ENCODE measurements around the gene CRABP2. TPM values are rescaled to one million over a fixed set of nuclear protein-coding genes. Genes with fewer than 3 reads are reported as not detected.

Gene CRABP2
- total and polyA plus RNA-seq, 2 donors (not counting 3 experiments of a cell fraction or from before 2014, with no cell fraction given) = 0.32 to 1.0 TPM

DNA sequence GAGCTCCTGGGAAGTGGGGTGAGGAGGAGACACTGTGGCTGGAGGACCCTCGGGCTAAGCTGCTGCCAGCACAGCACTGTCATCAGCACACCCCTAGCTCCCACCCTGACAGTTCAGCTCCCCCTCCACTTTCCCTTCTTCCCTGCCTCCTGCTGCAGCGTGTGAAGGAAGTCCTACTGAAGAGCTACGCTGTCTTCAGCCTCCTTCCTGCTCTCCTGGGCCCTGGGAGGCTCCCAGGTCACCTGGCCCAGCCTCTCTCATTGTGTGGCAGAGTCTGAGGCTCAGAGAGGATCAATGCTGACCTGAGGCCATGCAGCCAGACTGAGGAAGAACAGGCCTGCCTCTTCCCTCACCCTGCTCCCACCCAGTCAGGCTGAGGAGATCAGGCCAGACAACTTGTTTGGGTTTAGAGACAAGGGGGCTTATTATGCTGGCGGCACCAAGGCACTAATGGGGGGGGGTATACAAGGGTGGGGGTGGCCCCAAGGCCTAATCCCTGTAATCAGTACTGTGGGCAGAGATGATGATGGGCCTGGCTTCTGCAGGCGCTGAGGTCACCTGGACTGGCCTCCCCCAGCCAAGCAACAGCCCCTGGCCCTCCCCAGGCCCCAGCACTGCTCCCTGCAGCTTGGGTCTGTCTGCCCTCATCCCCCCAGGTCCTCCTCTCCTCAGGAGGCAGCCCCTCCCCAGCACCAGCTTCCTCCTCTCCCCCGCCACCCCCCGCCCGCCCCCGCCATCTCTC, 37.2 kb downstream of the CRABP2 start:
- Histone ChIP-seq H3K9ac (replicated peaks; ENCODE audit: extremely low read depth, insufficient read depth, low read length) (no peak overlapping the region), H3K27ac (ENCODE audit: insufficient read depth, low read depth, low read length) (no peak overlapping the region), H3K9me1 (replicated peaks; ENCODE audit: control insufficient read depth, extremely low read depth, insufficient read depth, low read length) (no peaks in the 10 kb centered on the region), H2AFZ (ENCODE audit: low read depth, low read length) (no peak overlapping the region), H3K9me3 (replicated peaks; ENCODE audit: control insufficient read depth, insufficient read depth, low read length) (no peaks in the 10 kb centered on the region), H3K36me3 (ENCODE audit: control insufficient read depth in 2 of 2, extremely low read depth in 1 of 2, insufficient read depth in 2 of 2, low read length in 2 of 2) (peaks cover 0 to 2% of the 10 kb centered on the region in 2 experiments), H3K4me3 (replicated peaks in 1 of 3; ENCODE audit: insufficient read depth in 1 of 3, low read depth in 1 of 3, low read length in 3 of 3) (no peak overlapping the region), H3K79me2 (ENCODE audit: control insufficient read depth, insufficient read depth, low read length) (no peaks in the 10 kb centered on the region), H3K4me2 (ENCODE audit: insufficient read depth, low read length) (no peak overlapping the region), H3K4me1 (ENCODE audit: control insufficient read depth, extremely low read depth, insufficient read depth, low read length) (peaks cover 22% of the 10 kb centered on the region), H4K20me1 (replicated peaks; ENCODE audit: control insufficient read depth, extremely low read depth, insufficient read depth, low read length) (no peaks in the 10 kb centered on the region), H3K27me3 (ENCODE audit: control insufficient read depth in 2 of 2, insufficient read depth in 2 of 2, low read length in 2 of 2) (no peaks in the 10 kb centered on the region)
- DNase-seq (ENCODE audit: low read depth, low spot score) (no peak), FAIRE-seq (peak; percentile 67)
- POLR2A ChIA-PET = interaction anchor here (1.2 kb wide), 1 partner anchor 9 kb away, joined by 7 read pairs; the partner anchor contains the start of gene NES
- dilution Hi-C loops (cut with MboI; ENCODE audit: extremely low pct_ligation_motif_present, low sequenced_read_pairs) = no loop called here
- no TSS peak for BruUV-seq (replicated peaks)
- intact Hi-C loops (cut with micrococcal nuclease) = no loop called here
- TF ChIP-seq POLR2AphosphoS5 (IDR thresholded peaks at IDR 0.05; ENCODE audit: insufficient read depth, low read depth, low read length) (peak; percentile 35), MYC (IDR thresholded peaks at IDR 0.05; ENCODE audit: low read depth, low read length) (no peak)
- CTCF ChIA-PET = interaction anchor here (1.2 to 4.8 kb wide), 3 partner anchors 8 to 36 kb away, joined by 3 to 59 read pairs (median 4); partner anchors contain the start of gene NES

DNA sequence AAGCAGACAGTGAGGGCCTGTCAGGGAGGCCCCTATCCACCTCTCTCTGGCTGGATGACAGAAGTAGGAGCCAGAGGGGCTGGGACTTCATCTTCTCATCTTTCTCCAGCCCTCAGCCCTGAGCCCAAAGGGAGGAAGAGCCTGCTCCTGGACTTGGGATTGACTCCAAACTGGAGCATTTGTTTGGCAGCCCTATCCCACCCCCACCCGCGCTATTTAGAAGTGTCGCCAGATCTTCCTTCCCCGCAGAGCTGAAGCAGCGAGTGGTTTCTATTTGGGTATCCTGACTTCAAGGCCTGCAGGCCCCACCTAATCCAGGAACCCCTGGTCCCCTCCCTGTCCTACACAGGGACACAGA, 37.8 kb downstream of the CRABP2 start:
- intact Hi-C loops (cut with micrococcal nuclease) (no loop called here), dilution Hi-C loops (cut with MboI; ENCODE audit: extremely low pct_ligation_motif_present, low sequenced_read_pairs) (no loop called here)
- no peaks in the 10 kb centered on the region for H4K20me1 ChIP-seq (replicated peaks; ENCODE audit: control insufficient read depth, extremely low read depth, insufficient read depth, low read length)
- BruUV-seq (replicated peaks) = no TSS peak
- no peak overlapping the region for H2AFZ ChIP-seq (ENCODE audit: low read depth, low read length)
- DNase-seq (ENCODE audit: low read depth, low spot score) (no peak), FAIRE-seq (no peak)
- no peaks in the 10 kb centered on the region for H3K9me1 ChIP-seq (replicated peaks; ENCODE audit: control insufficient read depth, extremely low read depth, insufficient read depth, low read length)
- no peaks in the 10 kb centered on the region for H3K36me3 ChIP-seq (ENCODE audit: control insufficient read depth in 2 of 2, extremely low read depth in 1 of 2, insufficient read depth in 2 of 2, low read length in 2 of 2)
- peaks cover 28% of the 10 kb centered on the region for H3K4me1 ChIP-seq (ENCODE audit: control insufficient read depth, extremely low read depth, insufficient read depth, low read length)
- H3K9me3 ChIP-seq (replicated peaks; ENCODE audit: control insufficient read depth, insufficient read depth, low read length) = no peaks in the 10 kb centered on the region
- H3K4me3 ChIP-seq (replicated peaks in 1 of 3; ENCODE audit: insufficient read depth in 1 of 3, low read depth in 1 of 3, low read length in 3 of 3) = no peak overlapping the region
- H3K27ac ChIP-seq (ENCODE audit: insufficient read depth, low read depth, low read length) = no peak overlapping the region
- no peak overlapping the region for H3K4me2 ChIP-seq (ENCODE audit: insufficient read depth, low read length)
- no peak overlapping the region for H3K9ac ChIP-seq (replicated peaks; ENCODE audit: extremely low read depth, insufficient read depth, low read length)
- ChIA-PET POLR2A (interaction anchor here (1.2 kb wide), 1 partner anchor 9 kb away, joined by 7 read pairs; the partner anchor contains the start of gene NES), CTCF (interaction anchor here (1.2 to 4.8 kb wide), 3 partner anchors 9 to 37 kb away, joined by 3 to 59 read pairs (median 4); partner anchors contain the start of gene NES)
- no peaks in the 10 kb centered on the region for H3K27me3 ChIP-seq (ENCODE audit: control insufficient read depth in 2 of 2, insufficient read depth in 2 of 2, low read length in 2 of 2)
- no peaks in the 10 kb centered on the region for H3K79me2 ChIP-seq (ENCODE audit: control insufficient read depth, insufficient read depth, low read length)
- TF ChIP-seq FOS (IDR thresholded peaks at IDR 0.05; ENCODE audit: borderline replicate concordance, insufficient read depth, low read length) = no peak
- no peak for TF ChIP-seq EZH2 (IDR thresholded peaks at IDR 0.05; ENCODE audit: borderline replicate concordance, low read depth, low read length, severe bottlenecking)
- TF ChIP-seq, protein P1, sequence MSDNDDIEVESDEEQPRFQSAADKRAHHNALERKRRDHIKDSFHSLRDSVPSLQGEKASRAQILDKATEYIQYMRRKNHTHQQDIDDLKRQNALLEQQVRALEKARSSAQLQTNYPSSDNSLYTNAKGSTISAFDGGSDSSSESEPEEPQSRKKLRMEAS (IDR thresholded peaks at IDR 0.05; ENCODE audit: insufficient read depth, insufficient read length) = no peak
- no peak for TF ChIP-seq JUN (IDR thresholded peaks at IDR 0.05; ENCODE audit: borderline replicate concordance, insufficient read depth, insufficient read length, low read depth)
- TF ChIP-seq GATA2 (IDR thresholded peaks at IDR 0.05; ENCODE audit: insufficient read depth, insufficient read length, low read depth, low read length) = no peak
- TF ChIP-seq MYC (IDR thresholded peaks at IDR 0.05; ENCODE audit: low read depth, low read length) = no peak
- TF ChIP-seq, protein P2, sequence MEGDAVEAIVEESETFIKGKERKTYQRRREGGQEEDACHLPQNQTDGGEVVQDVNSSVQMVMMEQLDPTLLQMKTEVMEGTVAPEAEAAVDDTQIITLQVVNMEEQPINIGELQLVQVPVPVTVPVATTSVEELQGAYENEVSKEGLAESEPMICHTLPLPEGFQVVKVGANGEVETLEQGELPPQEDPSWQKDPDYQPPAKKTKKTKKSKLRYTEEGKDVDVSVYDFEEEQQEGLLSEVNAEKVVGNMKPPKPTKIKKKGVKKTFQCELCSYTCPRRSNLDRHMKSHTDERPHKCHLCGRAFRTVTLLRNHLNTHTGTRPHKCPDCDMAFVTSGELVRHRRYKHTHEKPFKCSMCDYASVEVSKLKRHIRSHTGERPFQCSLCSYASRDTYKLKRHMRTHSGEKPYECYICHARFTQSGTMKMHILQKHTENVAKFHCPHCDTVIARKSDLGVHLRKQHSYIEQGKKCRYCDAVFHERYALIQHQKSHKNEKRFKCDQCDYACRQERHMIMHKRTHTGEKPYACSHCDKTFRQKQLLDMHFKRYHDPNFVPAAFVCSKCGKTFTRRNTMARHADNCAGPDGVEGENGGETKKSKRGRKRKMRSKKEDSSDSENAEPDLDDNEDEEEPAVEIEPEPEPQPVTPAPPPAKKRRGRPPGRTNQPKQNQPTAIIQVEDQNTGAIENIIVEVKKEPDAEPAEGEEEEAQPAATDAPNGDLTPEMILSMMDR (IDR thresholded peaks at IDR 0.05; ENCODE audit: extremely low read depth in 1 of 2, insufficient read depth in 1 of 2, low read depth in 1 of 2, low read length in 2 of 2) = no peak
- no peak for TF ChIP-seq POLR2A (IDR thresholded peaks at IDR 0.05; ENCODE audit: low read depth, low read length)

All from endothelial cell of umbilical vein (primary cell).